Muscle layer of duodenum (tissue), 2 donors: ENCODE measurements around the gene ZZZ3.
"Not testable (repeated sequence)": the region's sequence is repeated elsewhere in the genome, so short reads cannot be mapped to it uniquely, and the experiment has no call there.

ENCODE experiments used
- H3K27ac ChIP-seq: one replicate; pipeline ENCODE4 v1.7.0; 2013; ENCODE audit warnings: mild to moderate bottlenecking, low read length
- H3K27me3 ChIP-seq: one replicate; pipeline ENCODE4 v1.7.0; 2013; ENCODE audit warnings: low read depth, mild to moderate bottlenecking, control low read depth, low read length
- H3K36me3 ChIP-seq, 2 donors: one replicate each; pipeline ENCODE4 v1.7.0; 2013; ENCODE audit warnings: low read length in 2 of 2, control low read depth in 1 of 2, mild to moderate bottlenecking in 1 of 2; ENCODE audit not compliant: insufficient read depth in 2 of 2, control insufficient read depth in 1 of 2
- H3K4me1 ChIP-seq, 2 donors: one replicate each; pipeline ENCODE4 v1.7.0; 2013; ENCODE audit warnings: low read length in 2 of 2, mild to moderate bottlenecking in 2 of 2, control low read depth in 1 of 2, moderate library complexity in 1 of 2; ENCODE audit not compliant: insufficient read depth in 2 of 2, control insufficient read depth in 1 of 2
- H3K4me3 ChIP-seq, 2 donors: one replicate each; pipeline ENCODE4 v1.7.0; 2013; ENCODE audit warnings: low read length in 2 of 2, low read depth in 1 of 2, mild to moderate bottlenecking in 1 of 2
- H3K9me3 ChIP-seq, 2 donors: one replicate each; pipeline ENCODE4 v1.7.0; 2013; ENCODE audit warnings: low read length in 2 of 2, control low read depth in 1 of 2, mild to moderate bottlenecking in 1 of 2; ENCODE audit not compliant: control insufficient read depth in 1 of 2
- donor health status: healthy.

ZZZ3 gene

GRCh38 chr1:77686796-77687518, 4.5 kb upstream of the ZZZ3 start:
- Histone ChIP-seq H3K4me3 (peak overlapping the region in 1 of 2 donors; percentile 45), H3K36me3 (no peaks in the 10 kb centered on the region), H3K4me1 (peaks cover 7 to 8% of the 10 kb centered on the region in 2 donors), H3K27me3 (no peaks in the 10 kb centered on the region), H3K27ac (no peak overlapping the region), H3K9me3 (no peaks in the 10 kb centered on the region)

GRCh38 chr1:77683160-77684148, 996 bp upstream of the ZZZ3 start:
- H3K9me3 ChIP-seq = no peaks in the 10 kb centered on the region
- peak overlapping the region; percentile 99 to 100 for H3K4me3 ChIP-seq
- H3K27me3 ChIP-seq = no peaks in the 10 kb centered on the region
- peaks cover 16 to 30% of the 10 kb centered on the region in 2 donors for H3K4me1 ChIP-seq
- H3K27ac ChIP-seq = peak overlapping the region; percentile 75
- no peaks in the 10 kb centered on the region for H3K36me3 ChIP-seq

- H3K4me1 ChIP-seq = peaks cover 19 to 35% of the 10 kb centered on the region in 2 donors
Measured at GRCh38 chr1:77680173-77680572, 2.3 kb downstream of the ZZZ3 start.

GRCh38 chr1:77678660-77679610, 3.5 kb downstream of the ZZZ3 start:
- no peaks in the 10 kb centered on the region for H3K36me3 ChIP-seq
- no peak overlapping the region for H3K27ac ChIP-seq
- no peaks in the 10 kb centered on the region for H3K9me3 ChIP-seq
- H3K4me1 ChIP-seq = peaks cover 15 to 31% of the 10 kb centered on the region in 2 donors
- H3K4me3 ChIP-seq = no peak overlapping the region
- no peaks in the 10 kb centered on the region for H3K27me3 ChIP-seq

More at GRCh38 chr1:77680173-77680572, 2.3 kb downstream of the ZZZ3 start:
- H3K36me3 ChIP-seq = no peaks in the 10 kb centered on the region
- H3K4me3 ChIP-seq = no peak overlapping the region
- H3K9me3 ChIP-seq = no peaks in the 10 kb centered on the region
- no peak overlapping the region for H3K27ac ChIP-seq
- H3K27me3 ChIP-seq = no peaks in the 10 kb centered on the region

GRCh38 chr1:77674807-77675206, 7.7 kb downstream of the ZZZ3 start:
- H3K4me1 ChIP-seq = peaks cover 5 to 33% of the 10 kb centered on the region in 2 donors
- not testable (repeated sequence) for H3K4me3 ChIP-seq

GRCh38 chr1:77673716-77674355, 8.6 kb downstream of the ZZZ3 start:
- no peaks in the 10 kb centered on the region for H3K36me3 ChIP-seq
- H3K4me3 ChIP-seq = no peak overlapping the region
- H3K27me3 ChIP-seq = no peaks in the 10 kb centered on the region
- no peak overlapping the region for H3K27ac ChIP-seq
- H3K9me3 ChIP-seq = no peaks in the 10 kb centered on the region
- H3K4me1 ChIP-seq = peaks cover 5 to 34% of the 10 kb centered on the region in 2 donors

More at GRCh38 chr1:77674807-77675206, 7.7 kb downstream of the ZZZ3 start:
- not testable (repeated sequence) for H3K27me3 ChIP-seq, H3K36me3 ChIP-seq, H3K27ac ChIP-seq, H3K9me3 ChIP-seq

- Histone ChIP-seq H3K27me3 (no peaks in the 10 kb centered on the region), H3K4me1 (peaks cover 0 to 34% of the 10 kb centered on the region in 2 donors), H3K36me3 (no peaks in the 10 kb centered on the region), H3K27ac (no peak overlapping the region), H3K9me3 (no peaks in the 10 kb centered on the region), H3K4me3 (no peak overlapping the region)
Measured at GRCh38 chr1:77673030-77673429, 9.4 kb downstream of the ZZZ3 start.

GRCh38 chr1:77672374-77672773, 10.1 kb downstream of the ZZZ3 start:
- no peaks in the 10 kb centered on the region for H3K9me3 ChIP-seq
- no peaks in the 10 kb centered on the region for H3K27me3 ChIP-seq
- H3K36me3 ChIP-seq = no peaks in the 10 kb centered on the region
- no peak overlapping the region for H3K4me3 ChIP-seq
- H3K27ac ChIP-seq = no peak overlapping the region
- peaks cover 0 to 35% of the 10 kb centered on the region in 2 donors for H3K4me1 ChIP-seq

GRCh38 chr1:77671836-77672235, 10.6 kb downstream of the ZZZ3 start:
- no peaks in the 10 kb centered on the region for H3K27me3 ChIP-seq
- H3K4me1 ChIP-seq = peaks cover 0 to 40% of the 10 kb centered on the region in 2 donors
- H3K4me3 ChIP-seq = no peak overlapping the region
- no peak overlapping the region for H3K27ac ChIP-seq
- H3K36me3 ChIP-seq = no peaks in the 10 kb centered on the region
- no peaks in the 10 kb centered on the region for H3K9me3 ChIP-seq

- H3K4me3 ChIP-seq = no peak overlapping the region
- no peak overlapping the region for H3K27ac ChIP-seq
- no peaks in the 10 kb centered on the region for H3K9me3 ChIP-seq
- H3K36me3 ChIP-seq = no peaks in the 10 kb centered on the region
- H3K4me1 ChIP-seq = peaks cover 0 to 39% of the 10 kb centered on the region in 2 donors
- H3K27me3 ChIP-seq = no peaks in the 10 kb centered on the region
Measured at GRCh38 chr1:77670330-77670729, 12.1 kb downstream of the ZZZ3 start.
